ENCODE results near the gene CADM1. TPM values are rescaled to one million over a fixed set of nuclear protein-coding genes. Genes with fewer than 3 reads are reported as not detected.

The CADM1 gene
- total RNA-seq, 2 experiments from 2014 or later = 59.7 to 89.7 TPM

GRCh38 chr11:115334932-115335788 is 169.1 kb downstream of the CADM1 start:
- CTCF ChIA-PET (ENCODE audit: unreplicated experiment) = no interaction called here
- intact Hi-C loops (cut with micrococcal nuclease; ENCODE audit: unreplicated experiment) = loop anchor here (1.0 to 5.0 kb wide), 2 partner anchors 168 to 942 kb away; no protein-coding TSS in a partner anchor
- Histone ChIP-seq H3K36me3 (ENCODE audit: insufficient read depth, low read length) (no peaks in the 10 kb centered on the region), H3K4me1 (ENCODE audit: insufficient read depth, low read length, poor library complexity, severe bottlenecking) (no peaks in the 10 kb centered on the region), H3K4me2 (ENCODE audit: low read length) (no peak overlapping the region), H3K9me3 (ENCODE audit: low read length) (no peaks in the 10 kb centered on the region), H3K4me3 (ENCODE audit: low read depth, low read length, poor library complexity, severe bottlenecking) (no peak overlapping the region), H4K20me1 (ENCODE audit: insufficient read depth, low read length) (0 out of 2 replicates have a peak, but pooled peaks cover 4% of the 10 kb centered on the region), H3K79me2 (ENCODE audit: insufficient read depth, low read depth, low read length) (no peaks in the 10 kb centered on the region), H2AFZ (ENCODE audit: low read length) (no peak overlapping the region), H3K27ac (ENCODE audit: low read depth, low read length, poor library complexity, severe bottlenecking) (no peak overlapping the region), H3K9me2 (ENCODE audit: insufficient read depth, low read length) (no peaks in the 10 kb centered on the region)
- TF ChIP-seq CTCF (conservative IDR thresholded peaks at IDR 0.05; ENCODE audit: low read length) (peak; percentile 95), EZH2phosphoT487 (IDR thresholded peaks at IDR 0.05; ENCODE audit: borderline replicate concordance, low read depth, low read length) (no peak)
- POLR2A ChIA-PET = interaction anchor here (1.7 kb wide), 1 partner anchor 166 kb away, joined by 5 read pairs; no protein-coding TSS in a partner anchor
- BruUV-seq (replicated peaks) = no TSS peak
- peak; percentile 64 for DNase-seq (ENCODE audit: low spot score)

- H3K79me2 ChIP-seq (ENCODE audit: insufficient read depth, low read depth, low read length) = no peaks in the 10 kb centered on the region
- TF ChIP-seq CTCF (conservative IDR thresholded peaks at IDR 0.05; ENCODE audit: low read length) = no peak
- CTCF ChIA-PET (ENCODE audit: unreplicated experiment) = interaction anchor here (1.0 kb wide), 1 partner anchor 167 kb away, joined by 3 read pairs; no protein-coding TSS in a partner anchor
- no peak overlapping the region for H2AFZ ChIP-seq (ENCODE audit: low read length)
- H3K9me3 ChIP-seq (ENCODE audit: low read length) = no peaks in the 10 kb centered on the region
- no peaks in the 10 kb centered on the region for H3K9me2 ChIP-seq (ENCODE audit: insufficient read depth, low read length)
- H3K36me3 ChIP-seq (ENCODE audit: insufficient read depth, low read length) = no peaks in the 10 kb centered on the region; the same call in 1 of the 2 replicates
- no peak overlapping the region for H3K27ac ChIP-seq (ENCODE audit: low read depth, low read length, poor library complexity, severe bottlenecking)
- DNase-seq (ENCODE audit: low spot score) = no peak
- H3K4me1 ChIP-seq (ENCODE audit: insufficient read depth, low read length, poor library complexity, severe bottlenecking) = no peaks in the 10 kb centered on the region
- H3K4me2 ChIP-seq (ENCODE audit: low read length) = no peak overlapping the region
- POLR2A ChIA-PET = interaction anchor here (1.7 kb wide), 1 partner anchor 167 kb away, joined by 5 read pairs; no protein-coding TSS in a partner anchor
- intact Hi-C loops (cut with micrococcal nuclease; ENCODE audit: unreplicated experiment) = no loop called here
- no peak overlapping the region for H3K4me3 ChIP-seq (ENCODE audit: low read depth, low read length, poor library complexity, severe bottlenecking)
- no TSS peak for BruUV-seq (replicated peaks)
- H4K20me1 ChIP-seq (ENCODE audit: insufficient read depth, low read length) = 0 out of 2 replicates have a peak, but pooled peaks cover 4% of the 10 kb centered on the region
These were observed 170.3 kb downstream of the CADM1 start for GRCh38 chr11:115333949-115334348.

GRCh38 chr11:115333121-115333520 is 171.1 kb downstream of the CADM1 start:
- intact Hi-C loops (cut with micrococcal nuclease; ENCODE audit: unreplicated experiment) = no loop called here
- H3K36me3 ChIP-seq (ENCODE audit: insufficient read depth, low read length) = no peaks in the 10 kb centered on the region; the same call in 1 of the 2 replicates
- H3K79me2 ChIP-seq (ENCODE audit: insufficient read depth, low read depth, low read length) = no peaks in the 10 kb centered on the region

More at GRCh38 chr11:115333121-115333520, 171.1 kb downstream of the CADM1 start:
- Histone ChIP-seq H4K20me1 (ENCODE audit: insufficient read depth, low read length) (0 out of 2 replicates have a peak, but pooled peaks cover 4% of the 10 kb centered on the region), H2AFZ (ENCODE audit: low read length) (no peak overlapping the region), H3K4me1 (ENCODE audit: insufficient read depth, low read length, poor library complexity, severe bottlenecking) (no peaks in the 10 kb centered on the region), H3K9me3 (ENCODE audit: low read length) (no peaks in the 10 kb centered on the region), H3K4me3 (ENCODE audit: low read depth, low read length, poor library complexity, severe bottlenecking) (no peak overlapping the region), H3K9me2 (ENCODE audit: insufficient read depth, low read length) (no peaks in the 10 kb centered on the region), H3K4me2 (ENCODE audit: low read length) (no peak overlapping the region), H3K27ac (ENCODE audit: low read depth, low read length, poor library complexity, severe bottlenecking) (no peak overlapping the region)
- BruUV-seq (replicated peaks) = no TSS peak
- CTCF ChIA-PET (ENCODE audit: unreplicated experiment) = interaction anchor here (1.0 kb wide), 1 partner anchor 168 kb away, joined by 3 read pairs; no protein-coding TSS in a partner anchor
- POLR2A ChIA-PET = no interaction called here
- TF ChIP-seq EZH2phosphoT487 (IDR thresholded peaks at IDR 0.05; ENCODE audit: borderline replicate concordance, low read depth, low read length) = no peak
- no peak for TF ChIP-seq CTCF (conservative IDR thresholded peaks at IDR 0.05; ENCODE audit: low read length)
- no peak for DNase-seq (ENCODE audit: low spot score)
